ENCODE results near the gene SLC7A7. TPM values are rescaled to one million over a fixed set of nuclear protein-coding genes. Genes with fewer than 3 reads are reported as not detected.
A peak's percentile ranks its signal among the peaks of the same experiment; 100 is the strongest.

SLC7A7 gene
- total and polyA plus RNA-seq, 2 of the 13 experiments (the other 11 are each of a cell fraction or from before 2014, with no cell fraction given), result 0.13 to 0.63 TPM

- TF ChIP-seq MXD1 (CRISPR knock-in tag; IDR thresholded peaks at IDR 0.05) (peak; percentile 98), RBM22 (optimal IDR thresholded peaks at IDR 0.05; ENCODE audit: low read length) (no peak), ZBTB42 (CRISPR knock-in tag; IDR thresholded peaks at IDR 0.05) (peak; percentile 7; the same call in 1 of the 2 replicates), SUZ12 (IDR thresholded peaks at IDR 0.05; ENCODE audit: low read depth, low read length) (no peak), SMC3 (IDR thresholded peaks at IDR 0.05; ENCODE audit: low read length) (peak; percentile 16; the same call in 1 of the 2 replicates), TCF7L2 (IDR thresholded peaks at IDR 0.05; ENCODE audit: low read depth, low read length) (no peak), SIN3B (IDR thresholded peaks at IDR 0.05; ENCODE audit: low read length) (peak; percentile 63), ZFP82 (CRISPR knock-in tag; IDR thresholded peaks at IDR 0.05; ENCODE audit: borderline replicate concordance) (peak; percentile 99), SNAPC4 (CRISPR knock-in tag; IDR thresholded peaks at IDR 0.05) (peak; percentile 99)
Measured at GRCh38 chr14:22766457-22767322, 48.5 kb downstream of the SLC7A7 start, which contains the start of gene OXA1L (continued).

All from HepG2 (cell line).